Vagina (tissue), 2 donors: ENCODE results near the gene ORM1. TPM values are rescaled to one million over a fixed set of nuclear protein-coding genes. Genes with fewer than 3 reads are reported as not detected.
"Not testable (repeated sequence)": the region's sequence is repeated elsewhere in the genome, so short reads cannot be mapped to it uniquely, and the experiment has no call there.

Experiments used
- DNase-seq, 2 donors: peaks; one replicate each; pipeline ENCODE4 v3.0.0-alpha.2; 2017; ENCODE audit errors: extremely low spot score in 2 of 2
- H3K27ac ChIP-seq: fragments of 200-600 bp; sonication (generic); one replicate; pipeline ENCODE4 v1.5.1; 2019
- H3K27me3 ChIP-seq: fragments of 200-600 bp; sonication (generic); one replicate; pipeline ENCODE4 v1.5.1; 2019
- H3K36me3 ChIP-seq, 2 donors: fragments of 200-600 bp; sonication (generic); one replicate each; pipeline ENCODE4 v1.5.1; 2017 to 2019
- H3K4me1 ChIP-seq: fragments of 200-600 bp; sonication (generic); one replicate; pipeline ENCODE4 v1.5.1; 2019
- H3K4me3 ChIP-seq, 2 donors: fragments of 200-600 bp; sonication (generic); 1 replicate in 1 of 2; 2 replicates in 1 of 2; pipeline ENCODE4 v1.5.1; 2016 to 2019
- H3K9me3 ChIP-seq: fragments of 200-600 bp; sonication (generic); one replicate; pipeline ENCODE4 v1.5.1; 2019
- CTCF ChIP-seq, 3 experiments: fragments of 450-650 bp in 2 of 3; fragments of 200-600 bp in 1 of 3; sonication (generic) in 1 of 3; IDR thresholded peaks; one replicate each; pipeline ENCODE4 v1.5.1; 2017 to 2019; ENCODE audit warnings: antibody characterized with exemption in 3 of 3, mild to moderate bottlenecking in 2 of 3, moderate library complexity in 2 of 3
- POLR2A ChIP-seq, 2 donors: fragments of 450-650 bp; IDR thresholded peaks; one replicate each; pipeline ENCODE4 v1.6.1; 2017; ENCODE audit warnings: antibody characterized with exemption in 2 of 2, mild to moderate bottlenecking in 2 of 2, moderate library complexity in 2 of 2
- POLR2AphosphoS5 ChIP-seq, 2 donors: sonication (generic); formaldehyde crosslinking; IDR thresholded peaks; one replicate each; pipeline ENCODE4 v1.9.0; 2017; ENCODE audit warnings: antibody characterized with exemption in 2 of 2, mild to moderate bottlenecking in 2 of 2, low read depth in 1 of 2; ENCODE audit not compliant: insufficient read depth in 1 of 2
- intact Hi-C: fragments of 100-400 bp; cut with DNase I; formaldehyde crosslinking; loops from one replicate; pipeline ENCODE4 v1.15.1; 2023
- total RNA-seq: library from RNA; depleted of rRNA; stranded (reverse); fragments of >200 nt; gene quantifications from one replicate; pipeline ENCODE4 v1.2.3, GENCODE V29; 2016

ORM1 gene
- total RNA-seq, 1 donor from 2014 or later: not detected

GRCh38 chr9:114321759-114322158 lies 1.1 kb upstream of the ORM1 start:
- Histone ChIP-seq H3K36me3 (no peaks in the 10 kb centered on the region), H3K27ac (no peak overlapping the region), H3K27me3 (no peaks in the 10 kb centered on the region), H3K4me1 (no peaks in the 10 kb centered on the region), H3K4me3 (no peak overlapping the region), H3K9me3 (no peaks in the 10 kb centered on the region)
- TF ChIP-seq POLR2A (IDR thresholded peaks at IDR 0.05) (no peak), POLR2AphosphoS5 (IDR thresholded peaks at IDR 0.05; ENCODE audit: insufficient read depth in 1 of 2, low read depth in 1 of 2) (no peak), CTCF (IDR thresholded peaks at IDR 0.05) (no peak)
- no peak for DNase-seq
- intact Hi-C loops: no loop called here

GRCh38 chr9:114322160-114322818 lies 609 bp upstream of the ORM1 start:
- H3K4me1 ChIP-seq, H3K4me3 ChIP-seq, intact Hi-C loops, DNase-seq, H3K27ac ChIP-seq, H3K9me3 ChIP-seq, H3K36me3 ChIP-seq, H3K27me3 ChIP-seq: not testable (repeated sequence)

- H3K9me3 ChIP-seq, DNase-seq, H3K27ac ChIP-seq, intact Hi-C loops, H3K4me1 ChIP-seq, H3K36me3 ChIP-seq, H3K27me3 ChIP-seq, H3K4me3 ChIP-seq: not testable (repeated sequence)
Measured at GRCh38 chr9:114323849-114324248, 951 bp downstream of the ORM1 start.

- no peaks in the 10 kb centered on the region for H3K27me3 ChIP-seq
- intact Hi-C loops: no loop called here
Measured at GRCh38 chr9:114324492-114324891, 1.6 kb downstream of the ORM1 start.

GRCh38 chr9:114324965-114325364 lies 2.1 kb downstream of the ORM1 start:
- intact Hi-C loops, H3K36me3 ChIP-seq, H3K27me3 ChIP-seq, H3K4me3 ChIP-seq, DNase-seq, H3K27ac ChIP-seq, H3K9me3 ChIP-seq, H3K4me1 ChIP-seq: not testable (repeated sequence)

More at GRCh38 chr9:114324492-114324891, 1.6 kb downstream of the ORM1 start:
- H3K9me3 ChIP-seq: no peaks in the 10 kb centered on the region
- H3K36me3 ChIP-seq: no peaks in the 10 kb centered on the region
- TF ChIP-seq POLR2AphosphoS5 (IDR thresholded peaks at IDR 0.05; ENCODE audit: insufficient read depth in 1 of 2, low read depth in 1 of 2) (no peak), POLR2A (IDR thresholded peaks at IDR 0.05) (no peak), CTCF (IDR thresholded peaks at IDR 0.05) (no peak)
- H3K4me3 ChIP-seq: no peak overlapping the region
- no peak for DNase-seq
- no peaks in the 10 kb centered on the region for H3K4me1 ChIP-seq
- no peak overlapping the region for H3K27ac ChIP-seq

GRCh38 chr9:114325684-114326254 lies 2.9 kb downstream of the ORM1 start:
- H3K9me3 ChIP-seq, H3K27me3 ChIP-seq, H3K4me3 ChIP-seq, H3K36me3 ChIP-seq, H3K4me1 ChIP-seq, DNase-seq, intact Hi-C loops, H3K27ac ChIP-seq: not testable (repeated sequence)

- intact Hi-C loops: no loop called here
Measured at GRCh38 chr9:114327749-114328148, 4.9 kb downstream of the ORM1 start.

GRCh38 chr9:114328357-114328820 lies 5.5 kb downstream of the ORM1 start:
- H3K27ac ChIP-seq, H3K4me1 ChIP-seq, H3K27me3 ChIP-seq, H3K4me3 ChIP-seq, intact Hi-C loops, H3K9me3 ChIP-seq, DNase-seq, H3K36me3 ChIP-seq: not testable (repeated sequence)

More at GRCh38 chr9:114327749-114328148, 4.9 kb downstream of the ORM1 start:
- Histone ChIP-seq H3K4me1 (no peaks in the 10 kb centered on the region), H3K4me3 (no peak overlapping the region), H3K9me3 (no peaks in the 10 kb centered on the region), H3K27me3 (no peaks in the 10 kb centered on the region), H3K36me3 (no peaks in the 10 kb centered on the region), H3K27ac (no peak overlapping the region)
- TF ChIP-seq POLR2A (IDR thresholded peaks at IDR 0.05): no peak
- no peak for TF ChIP-seq CTCF (IDR thresholded peaks at IDR 0.05)
- no peak for TF ChIP-seq POLR2AphosphoS5 (IDR thresholded peaks at IDR 0.05; ENCODE audit: insufficient read depth in 1 of 2, low read depth in 1 of 2)
- DNase-seq: no peak

- not testable (repeated sequence) for H3K9me3 ChIP-seq
Measured at GRCh38 chr9:114328937-114329624, 6.2 kb downstream of the ORM1 start.

GRCh38 chr9:114329625-114330022 lies 6.7 kb downstream of the ORM1 start, which contains the start of gene ORM2:
TSS of gene ORM2 (plus strand) at chr9:114329869. CDS start at chr9:114329905, 36 bp downstream.
- DNase-seq, H3K27ac ChIP-seq, H3K4me1 ChIP-seq, H3K4me3 ChIP-seq, H3K9me3 ChIP-seq, intact Hi-C loops, H3K27me3 ChIP-seq, H3K36me3 ChIP-seq: not testable (repeated sequence)

More at GRCh38 chr9:114328937-114329624, 6.2 kb downstream of the ORM1 start:
- H3K27ac ChIP-seq, DNase-seq, H3K4me3 ChIP-seq, H3K4me1 ChIP-seq, H3K27me3 ChIP-seq, H3K36me3 ChIP-seq, intact Hi-C loops: not testable (repeated sequence)
